ENCODE measurements around the gene ZC3HAV1. TPM values are rescaled to one million over a fixed set of nuclear protein-coding genes. Genes with fewer than 3 reads are reported as not detected.

ZC3HAV1 gene
- total RNA-seq, 2 experiments from 2014 or later = 47.4 to 52.4 TPM

DNA sequence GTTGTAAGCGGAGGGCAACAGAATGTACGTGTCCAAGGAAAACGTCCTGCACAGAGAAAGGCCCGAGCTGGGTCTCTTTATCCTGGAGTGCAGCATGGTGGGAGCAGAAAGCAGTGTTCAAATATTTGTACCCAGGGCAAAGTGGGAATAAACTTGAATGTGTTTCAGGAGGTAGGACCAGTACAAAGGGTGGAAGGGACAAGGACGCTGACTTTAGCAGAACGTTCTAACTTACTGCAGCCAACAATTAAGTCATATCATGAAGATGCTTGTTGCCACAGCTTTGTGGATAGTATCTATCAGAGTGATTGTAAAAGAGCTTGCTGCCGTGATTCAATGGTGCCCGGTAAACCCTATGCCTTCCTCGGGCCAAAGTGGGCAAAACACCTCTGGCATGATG lies 43.2 kb downstream of the ZC3HAV1 start:
- TF ChIP-seq EZH2phosphoT487 (IDR thresholded peaks at IDR 0.05; ENCODE audit: borderline replicate concordance, low read depth, low read length) = no peak
- TF ChIP-seq, protein P1, sequence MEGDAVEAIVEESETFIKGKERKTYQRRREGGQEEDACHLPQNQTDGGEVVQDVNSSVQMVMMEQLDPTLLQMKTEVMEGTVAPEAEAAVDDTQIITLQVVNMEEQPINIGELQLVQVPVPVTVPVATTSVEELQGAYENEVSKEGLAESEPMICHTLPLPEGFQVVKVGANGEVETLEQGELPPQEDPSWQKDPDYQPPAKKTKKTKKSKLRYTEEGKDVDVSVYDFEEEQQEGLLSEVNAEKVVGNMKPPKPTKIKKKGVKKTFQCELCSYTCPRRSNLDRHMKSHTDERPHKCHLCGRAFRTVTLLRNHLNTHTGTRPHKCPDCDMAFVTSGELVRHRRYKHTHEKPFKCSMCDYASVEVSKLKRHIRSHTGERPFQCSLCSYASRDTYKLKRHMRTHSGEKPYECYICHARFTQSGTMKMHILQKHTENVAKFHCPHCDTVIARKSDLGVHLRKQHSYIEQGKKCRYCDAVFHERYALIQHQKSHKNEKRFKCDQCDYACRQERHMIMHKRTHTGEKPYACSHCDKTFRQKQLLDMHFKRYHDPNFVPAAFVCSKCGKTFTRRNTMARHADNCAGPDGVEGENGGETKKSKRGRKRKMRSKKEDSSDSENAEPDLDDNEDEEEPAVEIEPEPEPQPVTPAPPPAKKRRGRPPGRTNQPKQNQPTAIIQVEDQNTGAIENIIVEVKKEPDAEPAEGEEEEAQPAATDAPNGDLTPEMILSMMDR (conservative IDR thresholded peaks at IDR 0.05; ENCODE audit: low read length) = no peak
- Histone ChIP-seq H4K20me1 (ENCODE audit: insufficient read depth, low read length) (no peaks in the 10 kb centered on the region), H3K4me3 (ENCODE audit: low read depth, low read length, poor library complexity, severe bottlenecking) (no peak overlapping the region), H3K4me2 (ENCODE audit: low read length) (no peak overlapping the region), H3K79me2 (ENCODE audit: insufficient read depth, low read depth, low read length) (no peaks in the 10 kb centered on the region), H3K27ac (ENCODE audit: low read depth, low read length, poor library complexity, severe bottlenecking) (no peak overlapping the region), H3K9me2 (ENCODE audit: insufficient read depth, low read length) (no peaks in the 10 kb centered on the region), H3K9me3 (ENCODE audit: low read length) (no peaks in the 10 kb centered on the region), H2AFZ (ENCODE audit: low read length) (no peak overlapping the region), H3K36me3 (ENCODE audit: insufficient read depth, low read length) (peaks cover 92% of the 10 kb centered on the region), H3K4me1 (ENCODE audit: insufficient read depth, low read length, poor library complexity, severe bottlenecking) (no peaks in the 10 kb centered on the region)
- CTCF ChIA-PET (ENCODE audit: unreplicated experiment) = interaction anchor here (0.7 to 1.0 kb wide), 2 partner anchors 9 to 17 kb away, joined by 3 read pairs; no protein-coding TSS in a partner anchor
- DNase-seq (ENCODE audit: low spot score) = no peak
- POLR2A ChIA-PET = interaction anchor here (0.6 kb wide), 1 partner anchor 172 kb away, joined by 4 read pairs; no protein-coding TSS in a partner anchor
- BruUV-seq (replicated peaks) = no TSS peak
- intact Hi-C loops (cut with micrococcal nuclease; ENCODE audit: unreplicated experiment) = no loop called here

DNA sequence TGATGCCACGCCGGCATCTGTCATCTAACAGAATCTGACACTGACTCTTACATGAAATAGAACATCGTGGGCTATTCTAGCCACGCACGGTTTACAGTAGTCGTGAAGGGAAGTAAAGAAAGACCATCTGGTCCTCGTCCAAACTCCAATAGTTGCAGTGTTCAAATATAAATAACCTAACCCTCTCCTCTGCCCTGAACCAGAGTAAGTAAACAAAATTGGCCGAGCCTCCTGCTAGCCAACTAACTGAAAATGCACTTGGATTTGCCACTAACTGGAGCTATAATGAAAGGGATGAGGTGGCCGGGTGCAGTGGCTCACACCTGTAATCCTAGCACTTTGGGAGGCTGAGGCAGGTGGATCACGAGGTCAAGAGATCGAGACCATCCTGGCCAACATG lies 44.2 kb downstream of the ZC3HAV1 start:
- no peaks in the 10 kb centered on the region for H3K4me1 ChIP-seq (ENCODE audit: insufficient read depth, low read length, poor library complexity, severe bottlenecking)
- no peak for TF ChIP-seq EZH2phosphoT487 (IDR thresholded peaks at IDR 0.05; ENCODE audit: borderline replicate concordance, low read depth, low read length)
- TF ChIP-seq, protein P1 (conservative IDR thresholded peaks at IDR 0.05; ENCODE audit: low read length) = no peak
- no peak for DNase-seq (ENCODE audit: low spot score)
- intact Hi-C loops (cut with micrococcal nuclease; ENCODE audit: unreplicated experiment) = no loop called here
- no peak overlapping the region for H3K4me3 ChIP-seq (ENCODE audit: low read depth, low read length, poor library complexity, severe bottlenecking)
- H3K9me2 ChIP-seq (ENCODE audit: insufficient read depth, low read length) = no peaks in the 10 kb centered on the region
- ChIA-PET POLR2A (no interaction called here), CTCF (ENCODE audit: unreplicated experiment) (no interaction called here)
- H3K4me2 ChIP-seq (ENCODE audit: low read length) = no peak overlapping the region
- BruUV-seq (replicated peaks) = no TSS peak
- H3K36me3 ChIP-seq (ENCODE audit: insufficient read depth, low read length) = peaks cover 93% of the 10 kb centered on the region
- H3K9me3 ChIP-seq (ENCODE audit: low read length) = no peaks in the 10 kb centered on the region
- no peak overlapping the region for H2AFZ ChIP-seq (ENCODE audit: low read length)
- no peak overlapping the region for H3K27ac ChIP-seq (ENCODE audit: low read depth, low read length, poor library complexity, severe bottlenecking)
- no peaks in the 10 kb centered on the region for H4K20me1 ChIP-seq (ENCODE audit: insufficient read depth, low read length)
- no peaks in the 10 kb centered on the region for H3K79me2 ChIP-seq (ENCODE audit: insufficient read depth, low read depth, low read length)

- H3K9me2 ChIP-seq (ENCODE audit: insufficient read depth, low read length) = no peaks in the 10 kb centered on the region
- H2AFZ ChIP-seq (ENCODE audit: low read length) = no peak overlapping the region
- no peaks in the 10 kb centered on the region for H3K4me1 ChIP-seq (ENCODE audit: insufficient read depth, low read length, poor library complexity, severe bottlenecking)
- ChIA-PET POLR2A (no interaction called here), CTCF (ENCODE audit: unreplicated experiment) (no interaction called here)
- H3K9me3 ChIP-seq (ENCODE audit: low read length) = no peaks in the 10 kb centered on the region
- H3K4me2 ChIP-seq (ENCODE audit: low read length) = no peak overlapping the region
- no peak overlapping the region for H3K27ac ChIP-seq (ENCODE audit: low read depth, low read length, poor library complexity, severe bottlenecking)
- DNase-seq (ENCODE audit: low spot score) = no peak
- BruUV-seq (replicated peaks) = no TSS peak
- no peak overlapping the region for H3K4me3 ChIP-seq (ENCODE audit: low read depth, low read length, poor library complexity, severe bottlenecking)
- no peaks in the 10 kb centered on the region for H3K79me2 ChIP-seq (ENCODE audit: insufficient read depth, low read depth, low read length)
- TF ChIP-seq EZH2phosphoT487 (IDR thresholded peaks at IDR 0.05; ENCODE audit: borderline replicate concordance, low read depth, low read length) = no peak
- TF ChIP-seq, protein P1 (conservative IDR thresholded peaks at IDR 0.05; ENCODE audit: low read length) = no peak
- intact Hi-C loops (cut with micrococcal nuclease; ENCODE audit: unreplicated experiment) = no loop called here
- no peaks in the 10 kb centered on the region for H4K20me1 ChIP-seq (ENCODE audit: insufficient read depth, low read length)
- H3K36me3 ChIP-seq (ENCODE audit: insufficient read depth, low read length) = peaks cover 93% of the 10 kb centered on the region
Observed at GRCh38 chr7:139061416-139061815, 48.1 kb downstream of the ZC3HAV1 start.

Measured in OCI-LY7 (cell line).